GM18517 (cell line): ENCODE data around the gene ERMP1.
A peak's percentile ranks its signal among the peaks of the same experiment; 100 is the strongest.
"Not testable (repeated sequence)": the region's sequence is repeated elsewhere in the genome, so short reads cannot be mapped to it uniquely, and the experiment has no call there.

ENCODE experiments used
- ATAC-seq: cut with Tn5 transposase; IDR thresholded peaks from one replicate; pipeline ENCODE4 v1.9.1; 2021; ENCODE audit warnings: mild to moderate bottlenecking, moderate library complexity; ENCODE audit not compliant: unreplicated experiment

ERMP1 gene

DNA sequence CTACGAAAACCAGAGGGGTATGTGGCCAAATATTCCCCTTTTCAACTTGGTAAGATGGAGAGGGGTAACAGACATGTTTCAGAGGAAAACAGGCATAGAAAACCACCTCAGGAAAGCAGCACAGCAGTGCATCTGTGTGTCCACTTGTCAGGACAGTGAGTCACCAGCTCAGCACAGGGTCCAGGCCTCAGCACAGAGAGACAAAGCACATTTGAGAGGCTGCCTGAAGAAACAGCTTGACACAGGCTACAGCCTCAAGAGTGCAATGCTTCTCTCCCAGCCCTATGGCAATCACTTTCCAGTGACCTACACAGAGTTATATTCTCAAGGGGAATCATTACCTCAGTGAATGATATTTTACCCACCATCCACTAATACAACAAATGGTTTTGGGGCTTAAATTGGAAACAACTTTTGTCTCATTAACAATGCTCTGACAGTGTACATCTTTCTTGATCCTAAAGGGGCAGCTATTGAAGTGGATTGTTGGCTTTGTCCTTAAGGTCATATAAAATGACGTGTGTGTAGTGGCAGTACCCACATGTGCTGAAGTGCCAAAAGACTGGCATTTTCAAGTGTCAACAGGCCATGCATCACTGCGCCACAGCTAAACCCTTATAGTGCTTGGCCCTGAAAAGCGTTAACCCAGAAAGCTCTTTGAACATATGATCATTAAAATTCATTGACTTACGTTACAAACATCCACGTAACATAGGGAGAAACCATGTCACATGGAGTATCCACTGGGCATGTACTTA, 46.4 kb downstream of the ERMP1 start:
- ATAC-seq = no peak

DNA sequence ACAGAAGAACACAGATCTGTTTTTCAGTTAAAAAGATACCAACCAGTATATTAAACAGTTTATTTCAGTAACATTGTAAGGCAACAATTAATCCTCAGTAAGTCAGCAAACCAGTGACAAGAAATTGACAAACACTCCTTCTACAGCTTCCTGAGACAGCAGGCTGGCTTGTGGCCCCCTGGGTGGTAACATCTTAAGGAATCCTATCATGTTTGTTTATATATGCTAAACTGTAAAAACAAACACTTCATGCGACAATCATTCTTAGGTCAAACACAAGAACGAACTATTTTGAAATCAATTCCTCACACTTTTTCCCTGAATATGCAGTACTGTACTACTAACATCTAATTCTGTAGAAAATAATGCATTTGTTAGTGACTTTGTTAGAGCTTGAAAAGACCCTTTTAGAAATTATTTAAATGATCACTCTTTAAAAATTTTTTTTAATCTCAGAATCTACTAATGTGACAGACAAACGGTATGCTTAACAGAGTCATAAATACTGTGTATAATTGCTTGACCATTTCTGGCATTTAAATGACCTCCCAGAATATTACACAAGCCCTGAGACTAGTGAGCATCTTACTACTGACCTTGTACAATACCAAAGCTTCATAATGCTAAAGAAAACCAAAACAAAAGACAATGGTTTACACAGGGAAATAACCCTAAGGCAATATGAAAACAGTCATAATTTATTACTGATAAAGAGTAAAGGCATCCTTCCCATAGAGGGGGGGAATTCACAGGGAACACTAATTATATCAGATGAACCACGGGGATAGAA, 48.2 kb downstream of the ERMP1 start:
- ATAC-seq = no peak

GRCh38 chr9:5783982-5784381, 48.9 kb downstream of the ERMP1 start:
- ATAC-seq = no peak

- not testable (repeated sequence) for ATAC-seq
Measured at GRCh38 chr9:5783420-5783819, 49.5 kb downstream of the ERMP1 start.

GRCh38 chr9:5779705-5780218, 53.2 kb downstream of the ERMP1 start:
- not testable (repeated sequence) for ATAC-seq

DNA sequence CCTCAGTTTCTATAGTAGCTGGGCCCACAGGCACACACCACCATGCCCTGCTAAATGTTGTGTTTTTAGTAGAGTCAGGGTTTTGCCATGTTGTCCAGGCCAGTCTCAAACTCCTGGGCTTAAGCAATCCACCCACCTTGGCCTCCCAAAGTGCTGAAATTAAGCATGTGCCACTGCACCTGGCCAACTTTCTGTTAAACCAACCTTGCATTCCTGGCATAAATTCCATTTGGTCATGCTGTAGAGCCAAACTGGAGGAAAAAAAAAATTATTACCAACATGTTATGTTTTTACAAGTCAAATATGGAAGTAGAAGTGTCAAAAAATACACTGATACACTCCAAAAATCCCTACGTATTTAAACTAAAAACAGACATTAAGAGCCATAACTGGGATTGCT, 54.1 kb downstream of the ERMP1 start:
- no peak for ATAC-seq

DNA sequence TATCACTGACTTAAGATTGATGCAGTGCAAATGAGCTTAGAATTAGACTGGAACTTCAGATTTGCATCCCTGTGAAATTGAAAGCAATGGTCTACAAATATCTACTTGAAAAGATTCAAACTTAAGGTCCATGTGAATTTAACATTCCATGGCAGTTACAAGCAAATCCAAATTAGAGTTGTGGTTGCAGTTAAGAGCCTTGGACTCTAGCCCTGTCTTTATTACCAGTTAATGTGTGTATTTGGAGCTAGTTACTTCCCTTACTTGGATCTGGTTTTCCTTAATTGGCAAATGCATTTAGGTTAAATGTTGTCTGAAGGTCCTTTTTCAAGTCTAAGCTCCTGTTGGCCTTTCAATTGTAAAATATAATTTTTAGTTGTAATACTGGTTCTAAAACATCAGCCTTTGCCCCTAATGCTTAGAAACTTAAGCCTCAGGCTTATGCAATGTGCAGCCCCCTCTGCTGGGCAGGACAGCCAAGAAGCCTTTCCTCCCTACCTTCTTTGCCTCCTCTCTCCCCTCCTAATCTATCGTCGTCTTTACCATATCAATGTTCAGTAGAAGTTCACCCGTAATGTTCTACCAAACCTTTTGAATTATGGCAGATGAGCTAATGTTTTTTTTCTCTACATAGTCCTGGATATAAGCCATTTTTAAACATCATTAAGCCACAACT, 59.5 kb downstream of the ERMP1 start:
- no peak for ATAC-seq

- peak; percentile 56 for ATAC-seq
Measured at GRCh38 chr9:5767968-5768932, 64.7 kb downstream of the ERMP1 start.

DNA sequence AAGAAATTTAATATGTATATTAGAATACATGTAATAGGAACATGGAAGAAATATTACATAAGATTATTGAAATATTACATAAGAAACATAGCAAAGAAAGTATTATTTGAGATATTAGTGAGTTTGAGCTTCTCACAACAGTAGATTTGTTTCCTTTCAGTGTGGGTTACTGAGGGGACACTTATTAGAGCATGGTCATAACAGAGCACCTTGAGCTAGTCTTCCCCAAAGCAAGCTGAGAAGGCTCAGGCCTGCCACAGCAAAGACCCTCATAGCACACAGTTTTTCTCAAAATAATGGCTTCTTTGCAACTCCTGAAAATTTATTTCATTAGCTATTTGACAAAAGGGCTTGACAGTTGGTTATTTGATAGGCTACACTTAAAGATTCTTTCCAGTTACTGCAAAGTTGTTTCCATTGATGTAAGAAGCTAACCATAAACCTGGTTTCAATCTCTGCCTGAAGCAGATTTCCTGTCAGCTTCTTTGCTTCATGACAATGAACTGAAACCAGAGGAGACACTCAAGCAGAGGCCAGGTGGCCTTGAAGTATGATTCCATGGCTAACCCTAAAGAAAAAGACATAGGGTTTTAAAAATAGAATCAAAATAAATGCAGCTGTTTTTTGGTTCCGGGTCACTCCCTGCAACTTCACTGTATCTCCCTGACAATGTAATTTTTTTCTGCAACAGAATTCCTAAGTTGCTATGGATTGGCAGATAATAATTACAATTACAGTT, 68.6 kb downstream of the ERMP1 start:
- peak; percentile 81 for ATAC-seq

DNA sequence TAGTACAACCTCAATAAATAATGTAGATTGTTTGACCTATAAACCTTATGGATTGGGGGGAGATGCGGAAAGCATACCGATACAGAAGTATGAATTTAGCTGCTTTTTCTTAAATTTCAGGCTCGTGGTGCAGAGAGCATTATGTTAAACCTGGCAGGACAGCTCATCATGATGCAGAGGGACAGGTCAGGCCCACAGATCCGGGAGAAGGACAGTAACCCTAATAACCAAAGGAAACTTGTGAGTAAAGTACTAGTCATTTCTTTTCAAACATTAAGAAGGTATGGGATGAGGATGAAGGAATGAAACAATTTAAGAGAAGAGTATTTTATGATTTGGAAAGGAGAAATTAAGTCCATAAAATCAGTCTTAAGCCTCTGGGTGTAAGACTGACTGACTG, 70.5 kb downstream of the ERMP1 start:
- ATAC-seq = no peak

DNA sequence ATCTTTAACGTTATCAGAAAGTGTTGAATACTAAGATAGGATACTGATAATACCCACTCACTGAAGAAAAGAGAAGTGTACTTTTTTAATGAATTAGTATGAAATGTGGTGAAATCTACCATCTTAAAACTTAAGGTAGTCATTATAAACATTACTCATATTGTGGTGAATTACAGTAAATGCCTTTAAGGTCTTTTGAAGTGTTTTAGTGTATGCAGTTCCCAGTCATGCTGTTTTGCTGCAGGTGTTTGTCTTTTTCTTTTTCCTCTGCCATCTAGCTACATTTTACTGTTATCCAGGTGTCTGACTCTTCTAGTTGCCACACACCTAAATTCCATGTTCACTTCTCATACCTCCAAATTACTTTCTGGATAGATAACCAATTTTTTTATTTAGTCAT, 72.6 kb downstream of the ERMP1 start:
- no peak for ATAC-seq

- no peak for ATAC-seq
Measured at GRCh38 chr9:5756633-5757032, 76.3 kb downstream of the ERMP1 start.

- ATAC-seq = no peak
Measured at GRCh38 chr9:5750569-5750968, 82.3 kb downstream of the ERMP1 start.

GRCh38 chr9:5749306-5749705, 83.6 kb downstream of the ERMP1 start:
- ATAC-seq = no peak

GRCh38 chr9:5748438-5748837, 84.5 kb downstream of the ERMP1 start:
- no peak for ATAC-seq

GRCh38 chr9:5743109-5743508, 89.8 kb downstream of the ERMP1 start:
- no peak for ATAC-seq

GRCh38 chr9:5736563-5737346, 96.2 kb downstream of the ERMP1 start:
- ATAC-seq = no peak

DNA sequence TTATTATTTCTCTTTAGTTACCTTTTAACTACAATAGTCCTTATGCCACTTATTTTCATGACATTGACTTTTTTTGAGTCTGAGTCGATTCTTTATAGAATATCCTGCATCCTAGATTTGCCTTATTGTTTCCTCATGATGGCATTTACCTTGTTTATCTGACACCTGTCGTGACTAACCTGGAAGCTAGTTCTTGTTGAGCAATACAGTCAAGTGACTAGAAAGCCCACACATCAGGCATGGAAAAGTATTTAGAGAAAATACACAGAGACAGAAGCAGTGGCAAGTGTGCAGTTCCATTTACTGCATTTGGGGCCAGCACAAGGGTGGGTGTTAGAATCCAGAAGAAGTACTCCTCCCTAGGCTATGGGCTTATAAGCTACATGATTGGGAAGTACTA, 97.8 kb downstream of the ERMP1 start:
- ATAC-seq = no peak
